ENCODE measurements around the gene NPAT.
"Not testable (repeated sequence)": the region's sequence is repeated elsewhere in the genome, so short reads cannot be mapped to it uniquely, and the experiment has no call there.

The NPAT gene

GRCh38 chr11:108148556-108148955 lies 73.9 kb downstream of the NPAT start:
- no peak for DNase-seq (ENCODE audit: low read depth)

GRCh38 chr11:108147150-108147549 lies 75.3 kb downstream of the NPAT start:
- no peak for DNase-seq (ENCODE audit: low read depth)

GRCh38 chr11:108144615-108145014 lies 77.8 kb downstream of the NPAT start:
- no peak for DNase-seq (ENCODE audit: low read depth)

GRCh38 chr11:108142304-108142703 lies 80.1 kb downstream of the NPAT start:
- DNase-seq (ENCODE audit: low read depth): no peak

- no peak for DNase-seq (ENCODE audit: low read depth)
These were observed 85.2 kb downstream of the NPAT start for GRCh38 chr11:108137212-108137611.

- DNase-seq (ENCODE audit: low read depth): no peak
These were observed 86.4 kb downstream of the NPAT start for GRCh38 chr11:108135845-108136544.

GRCh38 chr11:108132993-108133538 lies 89.4 kb downstream of the NPAT start:
- DNase-seq (ENCODE audit: low read depth): not testable (repeated sequence)

GRCh38 chr11:108131993-108132392 lies 90.4 kb downstream of the NPAT start:
- DNase-seq (ENCODE audit: low read depth): no peak

GRCh38 chr11:108128772-108129171 lies 93.7 kb downstream of the NPAT start:
- no peak for DNase-seq (ENCODE audit: low read depth)

- DNase-seq (ENCODE audit: low read depth): no peak
These were observed 97.3 kb downstream of the NPAT start for GRCh38 chr11:108125096-108125495.

- DNase-seq (ENCODE audit: low read depth): no peak
These were observed 100.2 kb downstream of the NPAT start for GRCh38 chr11:108122166-108122628.

- peak; percentile 91 for DNase-seq (ENCODE audit: low read depth)
These were observed 100.9 kb downstream of the NPAT start, which contains the start of gene ACAT1 for GRCh38 chr11:108121274-108122155. Gene ACAT1 (plus strand): TSS chr11:108121567. CDS start chr11:108121607, 40 bp downstream.

GRCh38 chr11:108120936-108121273 lies 101.5 kb downstream of the NPAT start:
- not testable (repeated sequence) for DNase-seq (ENCODE audit: low read depth)

GRCh38 chr11:108117746-108118371 lies 104.6 kb downstream of the NPAT start:
- no peak for DNase-seq (ENCODE audit: low read depth)

GRCh38 chr11:108115500-108116140 lies 106.8 kb downstream of the NPAT start:
- DNase-seq (ENCODE audit: low read depth): no peak

GRCh38 chr11:108112057-108112456 lies 110.4 kb downstream of the NPAT start:
- no peak for DNase-seq (ENCODE audit: low read depth)

GRCh38 chr11:108111126-108111525 lies 111.3 kb downstream of the NPAT start:
- DNase-seq (ENCODE audit: low read depth): no peak
